ENCODE measurements around the gene TMPRSS11A.

Gene TMPRSS11A

GRCh38 chr4:67896421-67897065, 66.8 kb downstream of the TMPRSS11A start:
- Mint-ChIP-seq H3K36me3 (ENCODE audit: low read depth) (no peaks in the 10 kb centered on the region), H3K27me3 (no peaks in the 10 kb centered on the region), H3K4me1 (ENCODE audit: low read depth) (peaks cover 4% of the 10 kb centered on the region), H3K27ac (no peak overlapping the region), H3K9me3 (no peaks in the 10 kb centered on the region), H3K4me3 (no peak overlapping the region)

GRCh38 chr4:67894659-67895058, 68.6 kb downstream of the TMPRSS11A start:
- H3K4me3 Mint-ChIP-seq, result no peak overlapping the region
- no peaks in the 10 kb centered on the region for H3K36me3 Mint-ChIP-seq (ENCODE audit: low read depth)
- H3K9me3 Mint-ChIP-seq, result no peaks in the 10 kb centered on the region
- peaks cover 4% of the 10 kb centered on the region for H3K4me1 Mint-ChIP-seq (ENCODE audit: low read depth)
- H3K27me3 Mint-ChIP-seq, result no peaks in the 10 kb centered on the region
- H3K27ac Mint-ChIP-seq, result no peak overlapping the region

GRCh38 chr4:67892905-67893304, 70.4 kb downstream of the TMPRSS11A start:
- no peak overlapping the region for H3K4me3 Mint-ChIP-seq
- no peak overlapping the region for H3K27ac Mint-ChIP-seq
- no peaks in the 10 kb centered on the region for H3K36me3 Mint-ChIP-seq (ENCODE audit: low read depth)
- H3K9me3 Mint-ChIP-seq, result no peaks in the 10 kb centered on the region
- no peaks in the 10 kb centered on the region for H3K27me3 Mint-ChIP-seq
- H3K4me1 Mint-ChIP-seq (ENCODE audit: low read depth), result peaks cover 4% of the 10 kb centered on the region

GRCh38 chr4:67892253-67892652, 71.0 kb downstream of the TMPRSS11A start:
- Mint-ChIP-seq H3K27me3 (no peaks in the 10 kb centered on the region), H3K4me3 (no peak overlapping the region), H3K36me3 (ENCODE audit: low read depth) (no peaks in the 10 kb centered on the region), H3K4me1 (ENCODE audit: low read depth) (peaks cover 4% of the 10 kb centered on the region), H3K27ac (no peak overlapping the region), H3K9me3 (no peaks in the 10 kb centered on the region)

- no peaks in the 10 kb centered on the region for H3K9me3 Mint-ChIP-seq
- H3K36me3 Mint-ChIP-seq (ENCODE audit: low read depth), result no peaks in the 10 kb centered on the region
- no peak overlapping the region for H3K27ac Mint-ChIP-seq
- H3K27me3 Mint-ChIP-seq, result no peaks in the 10 kb centered on the region
- no peak overlapping the region for H3K4me3 Mint-ChIP-seq
- peaks cover 4% of the 10 kb centered on the region for H3K4me1 Mint-ChIP-seq (ENCODE audit: low read depth)
Observed at GRCh38 chr4:67891645-67892044, 71.6 kb downstream of the TMPRSS11A start.

GRCh38 chr4:67886281-67886680, 77.0 kb downstream of the TMPRSS11A start:
- no peak overlapping the region for H3K27ac Mint-ChIP-seq
- no peaks in the 10 kb centered on the region for H3K36me3 Mint-ChIP-seq (ENCODE audit: low read depth)
- no peak overlapping the region for H3K4me3 Mint-ChIP-seq
- H3K9me3 Mint-ChIP-seq, result no peaks in the 10 kb centered on the region
- H3K27me3 Mint-ChIP-seq, result no peaks in the 10 kb centered on the region
- no peaks in the 10 kb centered on the region for H3K4me1 Mint-ChIP-seq (ENCODE audit: low read depth)

- H3K4me1 Mint-ChIP-seq (ENCODE audit: low read depth), result no peaks in the 10 kb centered on the region
- no peaks in the 10 kb centered on the region for H3K9me3 Mint-ChIP-seq
- H3K27me3 Mint-ChIP-seq, result no peaks in the 10 kb centered on the region
- H3K4me3 Mint-ChIP-seq, result no peak overlapping the region
- H3K36me3 Mint-ChIP-seq (ENCODE audit: low read depth), result no peaks in the 10 kb centered on the region
- no peak overlapping the region for H3K27ac Mint-ChIP-seq
Observed at GRCh38 chr4:67885762-67886161, 77.5 kb downstream of the TMPRSS11A start.

GRCh38 chr4:67884701-67885100, 78.6 kb downstream of the TMPRSS11A start:
- H3K4me3 Mint-ChIP-seq, result no peak overlapping the region
- H3K36me3 Mint-ChIP-seq (ENCODE audit: low read depth), result no peaks in the 10 kb centered on the region
- no peaks in the 10 kb centered on the region for H3K9me3 Mint-ChIP-seq
- H3K4me1 Mint-ChIP-seq (ENCODE audit: low read depth), result no peaks in the 10 kb centered on the region
- no peak overlapping the region for H3K27ac Mint-ChIP-seq
- H3K27me3 Mint-ChIP-seq, result no peaks in the 10 kb centered on the region

GRCh38 chr4:67883902-67884301, 79.4 kb downstream of the TMPRSS11A start, which contains the start of gene TMPRSS11D:
TSS of gene TMPRSS11D (minus strand) at chr4:67884002. CDS start at chr4:67883933, 69 bp downstream.
- no peak within 1 kb of the TSS for H3K4me3 Mint-ChIP-seq
- no peak within 1 kb of the TSS for H3K27ac Mint-ChIP-seq

GRCh38 chr4:67883458-67883857, 79.8 kb downstream of the TMPRSS11A start:
- no peak overlapping the region for H3K27ac Mint-ChIP-seq
- H3K27me3 Mint-ChIP-seq, result no peaks in the 10 kb centered on the region
- H3K4me1 Mint-ChIP-seq (ENCODE audit: low read depth), result no peaks in the 10 kb centered on the region
- H3K9me3 Mint-ChIP-seq, result no peaks in the 10 kb centered on the region
- H3K36me3 Mint-ChIP-seq (ENCODE audit: low read depth), result no peaks in the 10 kb centered on the region
- H3K4me3 Mint-ChIP-seq, result no peak overlapping the region

More at GRCh38 chr4:67883902-67884301, 79.4 kb downstream of the TMPRSS11A start, which contains the start of gene TMPRSS11D:
- Mint-ChIP-seq H3K4me1 (ENCODE audit: low read depth) (no peaks in the 10 kb centered on the region), H3K27me3 (no peaks in the 10 kb centered on the region), H3K9me3 (no peaks in the 10 kb centered on the region), H3K36me3 (ENCODE audit: low read depth) (no peaks in the 10 kb centered on the region)

- Mint-ChIP-seq H3K27ac (no peak overlapping the region), H3K36me3 (ENCODE audit: low read depth) (no peaks in the 10 kb centered on the region), H3K9me3 (no peaks in the 10 kb centered on the region), H3K4me3 (no peak overlapping the region), H3K27me3 (no peaks in the 10 kb centered on the region), H3K4me1 (ENCODE audit: low read depth) (no peaks in the 10 kb centered on the region)
Observed at GRCh38 chr4:67880866-67881610, 82.3 kb downstream of the TMPRSS11A start.

GRCh38 chr4:67879486-67879885, 83.8 kb downstream of the TMPRSS11A start:
- H3K4me1 Mint-ChIP-seq (ENCODE audit: low read depth), result no peaks in the 10 kb centered on the region
- H3K9me3 Mint-ChIP-seq, result no peaks in the 10 kb centered on the region
- no peak overlapping the region for H3K4me3 Mint-ChIP-seq
- H3K27me3 Mint-ChIP-seq, result no peaks in the 10 kb centered on the region
- no peak overlapping the region for H3K27ac Mint-ChIP-seq
- no peaks in the 10 kb centered on the region for H3K36me3 Mint-ChIP-seq (ENCODE audit: low read depth)

- Mint-ChIP-seq H3K27ac (no peak overlapping the region), H3K4me1 (ENCODE audit: low read depth) (no peaks in the 10 kb centered on the region), H3K4me3 (no peak overlapping the region), H3K9me3 (no peaks in the 10 kb centered on the region), H3K36me3 (ENCODE audit: low read depth) (no peaks in the 10 kb centered on the region), H3K27me3 (no peaks in the 10 kb centered on the region)
Observed at GRCh38 chr4:67877086-67877485, 86.2 kb downstream of the TMPRSS11A start.

GRCh38 chr4:67874986-67875385, 88.3 kb downstream of the TMPRSS11A start:
- H3K4me3 Mint-ChIP-seq, result no peak overlapping the region
- H3K9me3 Mint-ChIP-seq, result no peaks in the 10 kb centered on the region
- H3K27me3 Mint-ChIP-seq, result peaks cover 3% of the 10 kb centered on the region
- no peak overlapping the region for H3K27ac Mint-ChIP-seq
- no peaks in the 10 kb centered on the region for H3K36me3 Mint-ChIP-seq (ENCODE audit: low read depth)
- H3K4me1 Mint-ChIP-seq (ENCODE audit: low read depth), result no peaks in the 10 kb centered on the region

- H3K36me3 Mint-ChIP-seq (ENCODE audit: low read depth), result no peaks in the 10 kb centered on the region
- H3K4me1 Mint-ChIP-seq (ENCODE audit: low read depth), result no peaks in the 10 kb centered on the region
- no peaks in the 10 kb centered on the region for H3K9me3 Mint-ChIP-seq
- H3K4me3 Mint-ChIP-seq, result no peak overlapping the region
- no peak overlapping the region for H3K27ac Mint-ChIP-seq
- H3K27me3 Mint-ChIP-seq, result peaks cover 3% of the 10 kb centered on the region
Observed at GRCh38 chr4:67873116-67873515, 90.2 kb downstream of the TMPRSS11A start.
